ENCODE measurements around the gene TENM4. TPM values are rescaled to one million over a fixed set of nuclear protein-coding genes. Genes with fewer than 3 reads are reported as not detected.

TENM4 gene
- polyA plus RNA-seq, 1 donor from 2014 or later: 16.8 TPM

- peak overlapping the region; percentile 3 for H3K4me3 ChIP-seq (ENCODE audit: low read length)
- H3K9ac ChIP-seq (ENCODE audit: low read length): no peak overlapping the region
- H3K27me3 ChIP-seq (ENCODE audit: insufficient read depth, low read depth, low read length): no peaks in the 10 kb centered on the region
- H3K27ac ChIP-seq (ENCODE audit: low read length): peak overlapping the region; percentile 42
- H3F3A ChIP-seq (ENCODE audit: insufficient read depth, low read length, poor library complexity, severe bottlenecking): no peaks in the 10 kb centered on the region
- H4K20me1 ChIP-seq (ENCODE audit: insufficient read depth): no peaks in the 10 kb centered on the region
- no peak overlapping the region for H2AFZ ChIP-seq (ENCODE audit: low read depth, low read length)
- H3K9me2 ChIP-seq (ENCODE audit: insufficient read depth, low read length): no peaks in the 10 kb centered on the region
- peaks cover 36% of the 10 kb centered on the region for H3K36me3 ChIP-seq (ENCODE audit: insufficient read depth, low read length)
- H3K79me2 ChIP-seq (replicated peaks; ENCODE audit: insufficient read depth, low read length): no peaks in the 10 kb centered on the region
- TF ChIP-seq EZH2 (IDR thresholded peaks at IDR 0.05; ENCODE audit: borderline replicate concordance, insufficient read depth, low read length, poor library complexity, severe bottlenecking) (no peak), SMC3 (conservative IDR thresholded peaks at IDR 0.05; ENCODE audit: poor library complexity) (no peak), RAD21 (conservative IDR thresholded peaks at IDR 0.05) (no peak), POLR2AphosphoS5 (IDR thresholded peaks at IDR 0.05) (peak; percentile 36), TAF1 (IDR thresholded peaks at IDR 0.05; ENCODE audit: low read depth) (no peak), MXI1 (conservative IDR thresholded peaks at IDR 0.05; ENCODE audit: poor library complexity, severe bottlenecking) (no peak), CTCF (IDR thresholded peaks at IDR 0.05; ENCODE audit: poor library complexity, severe bottlenecking) (no peak), EP300 (conservative IDR thresholded peaks at IDR 0.05; ENCODE audit: poor library complexity, severe bottlenecking) (peak; percentile 90)
- H3K9me3 ChIP-seq (ENCODE audit: low read length): no peaks in the 10 kb centered on the region
- H3K4me2 ChIP-seq (ENCODE audit: low read length): no peak overlapping the region
These were observed 774.1 kb downstream of the TENM4 start for GRCh38 chr11:78666675-78667160.

GRCh38 chr11:78664636-78665035 is 776.2 kb downstream of the TENM4 start:
- Histone ChIP-seq H3K9me2 (ENCODE audit: insufficient read depth, low read length) (no peaks in the 10 kb centered on the region), H3F3A (ENCODE audit: insufficient read depth, low read length, poor library complexity, severe bottlenecking) (no peaks in the 10 kb centered on the region), H3K27me3 (ENCODE audit: insufficient read depth, low read depth, low read length) (no peaks in the 10 kb centered on the region), H3K9ac (ENCODE audit: low read length) (no peak overlapping the region), H3K4me3 (ENCODE audit: low read length) (no peak overlapping the region), H3K9me3 (ENCODE audit: low read length) (no peaks in the 10 kb centered on the region), H3K36me3 (ENCODE audit: insufficient read depth, low read length) (peaks cover 16% of the 10 kb centered on the region), H3K4me2 (ENCODE audit: low read length) (no peak overlapping the region), H4K20me1 (ENCODE audit: insufficient read depth) (no peaks in the 10 kb centered on the region), H3K27ac (ENCODE audit: low read length) (no peak overlapping the region), H2AFZ (ENCODE audit: low read depth, low read length) (no peak overlapping the region), H3K79me2 (replicated peaks; ENCODE audit: insufficient read depth, low read length) (no peaks in the 10 kb centered on the region)
- TF ChIP-seq EZH2 (IDR thresholded peaks at IDR 0.05; ENCODE audit: borderline replicate concordance, insufficient read depth, low read length, poor library complexity, severe bottlenecking): no peak
- TF ChIP-seq RAD21 (conservative IDR thresholded peaks at IDR 0.05): no peak
- no peak for TF ChIP-seq EP300 (conservative IDR thresholded peaks at IDR 0.05; ENCODE audit: poor library complexity, severe bottlenecking)
- TF ChIP-seq SMC3 (conservative IDR thresholded peaks at IDR 0.05; ENCODE audit: poor library complexity): no peak
- TF ChIP-seq POLR2AphosphoS5 (IDR thresholded peaks at IDR 0.05): no peak
- TF ChIP-seq REST (IDR thresholded peaks at IDR 0.05; ENCODE audit: borderline replicate concordance): no peak
- TF ChIP-seq MXI1 (conservative IDR thresholded peaks at IDR 0.05; ENCODE audit: poor library complexity, severe bottlenecking): no peak
- TF ChIP-seq TAF1 (IDR thresholded peaks at IDR 0.05; ENCODE audit: low read depth): no peak
- no peak for TF ChIP-seq CTCF (IDR thresholded peaks at IDR 0.05; ENCODE audit: poor library complexity, severe bottlenecking)
